ACHN (cell line): Measurements from ENCODE around the gene HELZ2.

Experiments used
- DNase-seq: peaks from one replicate; pipeline ENCODE4 v3.0.0-alpha.2; 2015
- in situ Hi-C: cut with HindIII; loops from 2 replicates; pipeline ENCODE4 v1.10.0; 2017; ENCODE audit warnings: low sequenced_read_pairs, low pct_ligation_motif_present, low pct_unique_long_range_greater_than_20kb

HELZ2 gene

GRCh38 chr20:63568986-63569949, 4.8 kb downstream of the HELZ2 start:
- no peak for DNase-seq
- in situ Hi-C loops = no loop called here

DNA sequence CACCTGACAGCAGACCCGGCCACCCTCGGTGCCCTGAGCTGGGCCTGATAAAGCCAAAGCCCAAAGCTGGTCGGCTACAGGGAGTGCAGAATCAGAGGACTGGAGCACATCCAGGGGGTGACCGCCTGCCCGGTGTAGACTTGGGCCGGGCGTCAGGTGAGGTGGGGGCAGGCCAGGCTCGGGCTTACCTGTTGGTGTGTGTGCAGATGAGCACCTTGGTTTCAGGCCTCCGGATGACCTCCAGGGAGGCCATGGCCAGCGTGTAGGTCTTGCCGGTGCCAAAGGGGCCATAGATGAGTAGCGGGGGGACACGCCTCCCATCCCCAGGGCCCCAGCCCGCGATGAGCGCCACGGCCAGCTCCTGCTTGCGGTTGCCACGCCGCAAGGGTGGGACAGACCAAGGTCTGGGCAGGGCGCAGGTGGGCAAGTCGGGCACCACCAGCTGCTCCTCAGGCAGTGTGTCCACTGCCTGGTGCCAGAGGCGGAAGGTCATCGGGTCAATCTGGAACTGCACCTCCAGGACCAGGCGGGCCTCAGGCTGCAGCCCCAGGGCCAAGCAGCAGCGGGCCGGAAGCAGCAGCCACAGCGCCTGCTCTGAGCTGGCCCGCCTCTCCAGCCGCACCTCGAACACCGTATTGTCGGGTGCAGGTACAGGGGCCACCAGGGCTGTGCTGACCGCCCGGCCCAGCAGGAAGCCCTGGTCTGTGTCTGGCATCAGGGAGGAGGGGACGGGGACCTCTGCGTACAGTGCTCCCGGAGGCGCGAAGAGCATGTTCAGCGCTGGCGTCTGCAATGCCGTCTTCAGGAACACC, 5.7 kb downstream of the HELZ2 start:
- in situ Hi-C loops = no loop called here
- no peak for DNase-seq

DNA sequence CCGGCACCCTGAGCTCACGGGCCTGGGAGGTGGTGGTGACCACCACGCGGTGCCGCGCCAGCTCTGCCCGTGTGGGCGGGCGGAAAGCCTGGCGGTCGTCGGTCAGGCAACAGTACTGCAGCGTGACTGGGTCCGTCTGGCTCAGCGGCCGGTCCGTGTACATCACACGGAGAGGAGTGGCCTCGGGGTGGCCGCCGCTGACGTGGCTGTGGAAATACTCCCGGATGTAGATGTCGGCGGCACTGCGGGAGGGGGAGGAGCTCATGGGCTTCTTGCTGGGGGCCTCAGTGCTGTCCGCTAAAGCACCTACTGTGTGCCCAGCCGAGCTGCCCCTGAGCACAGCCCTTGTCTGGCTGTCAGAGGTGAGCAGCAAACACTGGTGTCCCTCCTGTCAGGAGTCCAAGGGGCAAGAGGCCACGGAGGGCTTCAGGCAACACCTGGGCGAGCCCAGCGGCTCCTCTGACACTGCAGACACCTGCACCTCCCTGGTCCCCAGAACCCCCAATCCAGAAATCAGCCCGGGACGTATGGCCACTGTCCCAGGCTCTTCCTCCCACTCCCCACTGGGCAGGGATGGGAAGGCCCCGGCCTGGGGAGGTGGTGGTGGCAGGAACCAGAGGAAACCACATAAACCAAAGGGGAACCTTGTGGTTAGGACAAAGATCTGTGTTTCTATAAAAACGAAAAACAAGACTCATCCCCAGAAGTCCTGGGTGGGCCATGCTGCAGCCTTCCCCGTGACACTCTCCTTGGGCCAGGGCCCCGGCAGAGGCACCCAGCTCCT, 6.5 kb downstream of the HELZ2 start:
- in situ Hi-C loops = no loop called here
- no peak for DNase-seq

DNA sequence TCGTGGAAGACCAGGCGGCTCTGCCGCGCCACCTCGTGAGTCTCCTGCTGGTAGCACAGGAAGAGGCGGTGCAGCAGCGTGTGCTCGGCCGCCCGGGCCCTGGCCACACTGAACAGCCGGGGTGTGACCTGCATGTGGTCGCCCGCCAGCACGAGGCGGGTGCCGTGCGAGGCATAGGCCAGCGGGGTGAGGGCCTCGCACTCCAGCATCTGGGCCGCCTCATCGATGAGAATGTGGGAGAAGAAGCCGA, 7.0 kb downstream of the HELZ2 start:
- no peak for DNase-seq
- in situ Hi-C loops = no loop called here

GRCh38 chr20:63566395-63567135, 7.5 kb downstream of the HELZ2 start:
- no peak for DNase-seq
- in situ Hi-C loops = no loop called here

DNA sequence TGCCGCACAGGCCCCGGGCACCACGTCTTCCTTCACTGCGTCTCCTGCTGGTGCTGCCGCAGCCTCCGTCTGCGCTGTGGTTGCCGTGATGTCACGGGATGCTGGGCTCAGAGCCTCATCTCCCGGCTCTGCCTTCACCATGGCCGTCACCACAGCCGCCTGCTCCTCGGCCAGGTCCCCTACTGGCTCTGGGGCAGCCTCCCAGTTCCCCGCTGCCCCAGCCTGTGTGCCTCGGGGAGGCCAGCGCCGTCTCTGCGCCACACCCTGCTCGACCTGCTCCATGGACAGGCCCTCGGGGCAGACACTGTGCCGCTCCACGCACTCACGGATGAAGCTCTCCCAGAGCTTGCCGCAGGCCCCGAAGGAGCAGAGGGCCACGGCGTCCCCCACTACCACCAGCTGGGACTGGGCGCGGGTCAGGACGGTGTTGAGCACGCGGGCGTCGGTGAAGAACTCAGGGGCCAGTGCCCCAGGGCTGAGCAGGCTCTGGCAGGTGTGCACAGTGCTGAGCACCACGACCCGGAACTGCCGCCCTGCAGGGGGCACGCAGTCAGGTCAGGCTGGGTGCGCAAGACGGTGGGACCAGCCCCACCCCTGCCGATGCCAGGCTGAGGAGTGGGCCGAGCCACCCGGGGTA, 8.2 kb downstream of the HELZ2 start:
- no peak for DNase-seq
- in situ Hi-C loops = no loop called here

GRCh38 chr20:63565021-63565698, 8.9 kb downstream of the HELZ2 start:
- DNase-seq = no peak
- in situ Hi-C loops = no loop called here

GRCh38 chr20:63564036-63564810, 9.8 kb downstream of the HELZ2 start:
- no peak for DNase-seq
- in situ Hi-C loops = no loop called here

DNA sequence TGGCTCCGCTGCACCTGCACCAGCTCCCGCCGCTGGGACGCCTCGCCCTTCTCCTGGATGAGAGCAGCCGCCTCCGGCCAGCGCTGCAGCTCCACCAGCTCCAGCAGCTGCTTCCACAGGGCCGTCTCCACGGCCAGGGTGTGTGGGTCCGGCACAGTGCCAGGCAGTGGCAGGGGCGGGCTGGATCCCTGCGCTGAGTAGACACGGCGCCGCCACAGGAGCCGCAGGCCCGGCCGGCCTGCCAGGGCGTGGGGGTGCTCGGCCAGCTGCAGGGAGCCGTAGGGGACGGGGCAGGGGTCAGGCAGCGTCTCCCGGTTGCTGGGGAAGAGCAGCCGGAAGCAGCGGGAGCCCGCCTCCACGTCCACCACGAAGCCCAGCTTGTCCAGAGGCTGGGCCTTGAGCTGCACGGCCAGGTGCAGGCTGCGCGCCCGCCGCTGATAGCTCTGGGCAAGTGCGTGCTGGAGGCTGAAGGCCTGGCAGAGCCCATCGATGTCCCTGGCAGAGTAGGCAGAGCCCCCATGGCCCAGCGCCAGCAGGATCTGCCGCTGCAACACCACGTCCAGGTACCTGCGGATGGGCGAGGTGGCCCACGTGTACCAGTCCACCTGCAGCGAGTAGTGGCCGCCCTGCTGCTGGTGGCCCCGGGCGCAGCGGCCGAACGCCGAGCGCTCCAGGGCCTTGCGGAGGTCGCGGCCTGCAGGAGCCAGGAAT, 10.7 kb downstream of the HELZ2 start:
- DNase-seq = no peak
- in situ Hi-C loops = no loop called here

DNA sequence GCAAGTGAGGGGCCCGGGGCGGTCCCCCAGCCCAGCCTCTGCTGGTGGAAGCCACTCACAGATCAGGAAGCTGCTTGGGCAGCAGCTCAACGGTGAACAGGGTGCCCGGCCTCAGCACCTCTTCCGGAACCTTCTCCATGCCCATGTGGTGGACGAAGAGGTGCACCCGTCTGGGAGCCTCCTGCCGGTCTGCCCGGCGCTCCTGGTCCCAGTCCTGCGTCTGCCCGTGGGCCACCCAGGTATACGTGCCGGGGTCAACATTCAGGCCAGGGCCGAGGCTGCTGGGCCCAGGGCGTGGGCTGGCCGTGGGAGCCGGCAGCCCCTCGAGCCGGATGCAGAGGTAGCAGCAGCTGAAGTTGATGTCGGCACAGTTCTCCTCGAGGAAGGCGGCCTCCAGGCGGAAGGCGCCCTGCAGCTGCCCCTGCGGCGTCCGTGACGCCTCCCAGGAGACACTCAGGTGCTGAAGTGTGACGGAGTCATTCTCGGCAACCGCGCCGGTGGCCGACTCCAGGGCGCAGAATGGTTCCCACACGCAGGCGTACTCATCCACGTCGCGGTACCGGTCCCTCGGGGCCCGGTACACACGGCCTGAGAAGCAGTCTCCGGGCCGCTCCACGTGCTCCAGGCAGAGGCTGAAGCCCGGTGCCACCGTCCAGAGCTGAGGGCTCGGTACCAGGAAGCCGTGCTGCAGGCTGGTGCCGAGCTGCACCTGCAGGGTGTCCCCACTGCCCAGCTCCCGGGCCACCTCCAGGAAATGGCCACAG, 11.4 kb downstream of the HELZ2 start:
- DNase-seq = no peak

DNA sequence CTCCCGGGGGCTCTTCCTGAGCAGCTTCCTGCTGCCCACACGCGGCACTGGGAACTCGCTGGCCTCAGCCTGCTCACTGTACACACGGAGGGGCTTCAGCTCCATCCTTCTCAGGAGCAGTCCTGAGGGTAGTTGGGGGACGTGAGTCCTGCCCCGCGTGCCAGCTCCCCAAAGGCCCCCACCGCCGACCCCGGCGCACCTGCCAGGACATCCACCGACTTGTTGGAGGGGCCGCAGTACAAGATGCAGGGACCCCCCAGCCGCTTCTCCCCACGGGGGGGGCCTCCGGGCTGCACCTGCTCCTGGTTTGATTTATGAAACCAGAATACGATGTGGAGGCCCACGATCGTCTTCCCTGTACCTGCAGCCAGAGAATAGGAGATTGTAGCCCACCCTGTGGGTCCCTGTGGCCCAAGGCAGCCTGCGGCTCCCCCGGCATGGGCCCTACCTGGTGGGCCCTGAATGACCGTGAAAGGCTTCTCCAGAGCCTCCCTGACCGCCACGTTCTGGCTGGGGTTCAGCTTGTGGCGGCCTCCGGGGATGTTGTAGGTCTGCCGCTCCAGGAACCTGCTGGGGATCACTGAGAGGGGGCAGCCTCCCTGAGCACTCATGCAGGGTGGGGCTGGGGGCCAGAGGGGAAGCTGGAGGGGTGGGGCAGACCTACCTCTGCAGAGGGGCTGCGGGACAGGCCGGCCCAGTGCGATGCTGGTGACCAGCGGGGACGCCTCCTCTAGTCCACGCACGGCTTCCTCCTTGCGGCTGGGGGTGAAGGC, 12.2 kb downstream of the HELZ2 start:
- no peak for DNase-seq
- in situ Hi-C loops = no loop called here

More for the DNA sequence above, 11.4 kb downstream of the HELZ2 start:
- in situ Hi-C loops = no loop called here

DNA sequence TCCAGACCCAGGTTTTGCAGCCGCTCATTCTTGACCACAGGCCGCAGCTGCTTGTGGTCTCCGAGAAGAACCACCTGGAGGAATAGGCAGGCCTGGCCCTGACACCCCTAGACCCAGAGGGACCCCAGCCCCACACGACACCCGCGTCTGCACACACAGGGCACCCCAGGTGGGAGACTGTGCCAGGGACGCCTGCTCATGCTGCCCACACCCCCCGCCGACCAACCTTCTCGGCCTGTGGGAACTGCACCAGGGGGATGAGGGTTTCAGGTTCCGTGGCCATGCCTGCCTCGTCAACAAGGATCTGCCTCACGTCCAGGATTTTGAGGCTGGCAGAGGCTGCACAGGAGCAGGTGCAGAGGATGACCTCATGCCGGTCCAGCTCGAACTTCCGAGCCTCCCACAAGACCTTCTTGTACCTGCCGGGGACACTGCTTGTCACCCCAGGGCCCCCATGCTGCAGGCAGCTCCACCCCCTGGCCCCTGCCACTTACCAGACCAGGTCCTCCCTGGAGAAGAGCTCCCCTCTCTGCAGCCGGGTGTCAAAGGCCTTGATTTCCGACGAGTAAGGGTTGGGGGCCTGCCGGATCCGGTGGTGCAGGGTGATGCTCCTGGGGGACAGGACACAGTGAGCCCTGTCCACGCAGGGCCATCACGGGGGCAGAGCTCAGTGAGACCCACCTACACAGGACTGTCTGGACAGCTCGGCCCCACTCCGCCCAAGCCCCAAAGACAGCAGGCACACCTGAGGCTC, 13.0 kb downstream of the HELZ2 start:
- in situ Hi-C loops = no loop called here
- no peak for DNase-seq

GRCh38 chr20:63560333-63560805, 13.7 kb downstream of the HELZ2 start:
- DNase-seq = no peak
- in situ Hi-C loops = no loop called here
